H4 (cell line): ENCODE measurements around the gene NFATC4. TPM values are rescaled to one million over a fixed set of nuclear protein-coding genes. Genes with fewer than 3 reads are reported as not detected.

Experiments
- DNase-seq: peaks from one replicate; pipeline ENCODE4 v3.0.0-alpha.2; 2015; ENCODE audit warnings: low spot score
- total RNA-seq: library from RNA; depleted of rRNA; stranded (reverse); fragments of >200 nt; shearing (Covaris generic); gene quantifications from 2 replicates; pipeline ENCODE4 v1.2.3, GENCODE V29; 2014

Gene NFATC4
- total RNA-seq, 1 experiment from 2014 or later = 9.5 TPM

- no peak for DNase-seq
These were observed 20.6 kb downstream of the NFATC4 start for GRCh38 chr14:24388474-24389179.

DNA sequence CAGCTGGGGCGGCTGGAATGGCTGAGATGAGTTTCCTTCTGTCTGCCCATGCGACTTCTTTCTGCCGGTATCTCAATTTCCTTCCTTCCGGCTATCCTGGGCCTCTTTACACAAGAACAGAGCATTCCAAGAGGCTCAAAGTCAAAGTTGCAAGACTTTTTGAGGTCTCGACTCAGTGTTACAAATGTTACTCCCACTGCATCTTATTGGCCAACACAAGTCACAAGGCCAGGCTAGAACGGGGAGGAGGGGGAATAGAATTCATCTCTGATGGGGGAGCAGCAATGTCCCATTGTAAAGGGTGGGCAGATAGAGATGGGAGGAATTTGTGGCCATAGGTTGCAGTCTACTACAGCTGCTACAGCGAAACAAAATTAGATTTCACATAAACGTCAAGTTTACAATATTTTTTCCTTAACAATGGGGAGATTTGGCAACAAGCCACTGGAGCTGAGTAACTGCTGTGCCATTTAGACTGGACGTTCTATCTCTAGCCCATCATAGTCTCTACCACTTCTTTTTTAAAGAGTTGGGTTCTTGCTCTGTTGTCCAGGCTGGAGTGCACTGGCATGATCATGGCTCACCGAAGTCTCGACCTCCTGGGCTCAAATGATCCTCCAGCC lies 21.4 kb downstream of the NFATC4 start:
- DNase-seq = no peak

DNA sequence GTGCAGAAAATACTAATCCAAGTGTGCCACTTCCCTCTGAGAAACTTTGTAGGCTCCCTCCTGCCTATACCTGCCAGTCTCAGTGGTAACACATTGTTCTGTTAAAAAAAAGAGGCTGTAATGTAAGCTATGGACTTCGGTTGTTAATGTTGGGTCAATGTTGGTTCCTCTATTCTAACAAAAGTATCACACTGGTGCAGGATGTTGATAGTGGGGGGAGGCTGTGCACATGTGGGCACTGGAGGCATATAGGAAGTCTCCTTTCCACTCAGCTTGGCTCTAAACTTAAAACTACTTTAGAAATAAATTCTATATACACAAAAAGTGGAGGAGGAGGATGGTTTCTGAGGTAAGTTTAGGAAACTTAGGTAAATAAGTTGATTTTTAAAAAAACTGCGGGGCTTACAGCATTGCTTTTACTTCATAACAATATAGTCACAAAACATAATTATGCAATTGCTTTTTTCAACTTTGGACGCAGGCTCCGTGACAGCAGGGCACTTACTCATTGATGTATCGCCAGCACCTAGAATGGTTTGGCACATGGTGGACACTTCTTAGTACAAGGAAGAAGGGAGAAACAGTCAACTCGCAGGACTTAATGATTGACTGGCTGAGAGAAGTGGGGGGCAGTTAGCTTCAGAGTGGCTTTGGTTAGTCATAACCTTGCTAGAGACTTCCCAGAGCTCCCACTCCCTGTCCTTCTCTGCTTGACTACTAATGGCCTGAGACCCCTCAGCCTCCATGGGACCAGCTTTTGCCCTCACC lies 22.9 kb downstream of the NFATC4 start:
- no peak for DNase-seq

- DNase-seq = no peak
These were observed 24.5 kb downstream of the NFATC4 start for GRCh38 chr14:24392325-24393091.

GRCh38 chr14:24394275-24394674 lies 26.3 kb downstream of the NFATC4 start:
- no peak for DNase-seq

GRCh38 chr14:24395609-24396582 lies 27.9 kb downstream of the NFATC4 start:
- DNase-seq = no peak

GRCh38 chr14:24397639-24398292 lies 29.8 kb downstream of the NFATC4 start:
- DNase-seq = no peak

DNA sequence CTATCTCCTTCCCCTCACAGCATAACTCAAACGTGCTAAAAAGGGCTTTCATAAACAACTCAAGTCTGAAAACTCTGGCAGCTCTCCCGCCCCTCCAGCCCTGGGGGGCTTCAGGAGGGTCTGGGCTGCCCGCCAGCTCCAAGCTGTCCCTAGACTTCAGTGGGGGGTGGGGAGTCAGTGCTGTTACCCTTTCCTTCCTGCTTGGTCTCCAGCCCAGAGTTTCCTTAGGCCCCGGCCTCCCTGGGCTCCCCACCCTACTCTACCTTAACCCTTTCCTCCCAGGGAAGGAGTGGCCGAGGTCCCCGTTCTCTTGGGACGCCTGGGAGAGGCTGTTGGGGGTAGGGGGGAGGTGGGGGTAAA lies 30.3 kb downstream of the NFATC4 start:
- DNase-seq = no peak

- DNase-seq = no peak
These were observed 30.9 kb downstream of the NFATC4 start, which contains the start of gene NYNRIN for GRCh38 chr14:24398653-24399446. TSS of gene NYNRIN (plus strand) at chr14:24399003. CDS start at chr14:24399247, 244 bp downstream.

DNA sequence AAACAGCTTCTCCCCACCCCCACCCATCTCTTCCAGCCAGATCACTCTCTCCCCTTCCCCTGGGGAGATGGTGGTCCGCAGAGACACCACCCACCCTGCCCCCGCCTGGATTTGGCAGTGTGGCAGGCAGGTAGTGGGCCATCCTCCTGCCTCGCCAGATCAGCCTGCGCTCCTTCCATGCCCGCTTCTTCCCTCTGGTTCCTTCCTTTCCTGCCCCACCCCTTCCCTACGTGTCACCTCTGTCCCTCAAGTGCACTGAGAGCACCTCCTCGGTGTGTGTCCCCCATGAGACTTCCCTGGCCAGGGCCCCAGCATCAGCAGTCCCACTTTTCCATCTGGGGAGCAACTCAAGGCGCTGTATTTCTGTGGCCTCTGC lies 31.5 kb downstream of the NFATC4 start:
- DNase-seq = no peak

DNA sequence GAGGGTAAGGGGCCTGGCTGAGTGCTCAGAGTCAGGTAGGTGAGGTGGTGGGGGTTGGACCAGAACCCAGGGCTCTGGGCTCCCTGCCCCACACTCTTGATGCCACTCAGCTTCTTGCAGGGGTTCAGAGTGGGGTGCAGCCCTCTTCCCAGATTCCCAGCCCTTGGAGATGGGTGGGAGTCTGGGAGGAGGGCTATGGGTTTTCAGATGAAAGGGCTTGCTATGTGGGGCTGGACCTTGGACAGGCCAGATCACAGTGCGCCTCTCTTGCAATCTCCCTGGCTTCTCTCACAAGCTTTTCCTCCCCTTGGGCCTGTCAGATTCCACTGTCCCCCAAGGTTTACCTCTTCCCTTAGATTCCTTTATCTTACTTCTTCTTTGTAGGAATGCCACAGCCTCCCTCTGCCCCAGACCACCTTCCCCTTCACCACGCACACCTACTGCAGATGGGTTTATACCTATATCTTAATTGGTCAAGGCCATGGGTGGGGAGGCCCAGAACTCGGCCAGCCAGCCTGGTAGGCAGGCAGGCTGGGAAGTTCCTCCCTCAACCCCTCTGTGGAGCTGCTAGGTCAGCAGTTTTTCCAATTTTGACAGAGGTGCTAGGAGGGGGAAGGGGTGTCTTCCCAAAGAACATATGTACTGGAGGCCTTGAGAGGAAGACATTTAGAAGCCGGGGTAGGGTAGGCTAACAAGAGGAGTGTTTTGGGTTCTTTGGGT lies 32.2 kb downstream of the NFATC4 start:
- DNase-seq = no peak

GRCh38 chr14:24401810-24402702 lies 34.1 kb downstream of the NFATC4 start:
- DNase-seq = no peak

DNA sequence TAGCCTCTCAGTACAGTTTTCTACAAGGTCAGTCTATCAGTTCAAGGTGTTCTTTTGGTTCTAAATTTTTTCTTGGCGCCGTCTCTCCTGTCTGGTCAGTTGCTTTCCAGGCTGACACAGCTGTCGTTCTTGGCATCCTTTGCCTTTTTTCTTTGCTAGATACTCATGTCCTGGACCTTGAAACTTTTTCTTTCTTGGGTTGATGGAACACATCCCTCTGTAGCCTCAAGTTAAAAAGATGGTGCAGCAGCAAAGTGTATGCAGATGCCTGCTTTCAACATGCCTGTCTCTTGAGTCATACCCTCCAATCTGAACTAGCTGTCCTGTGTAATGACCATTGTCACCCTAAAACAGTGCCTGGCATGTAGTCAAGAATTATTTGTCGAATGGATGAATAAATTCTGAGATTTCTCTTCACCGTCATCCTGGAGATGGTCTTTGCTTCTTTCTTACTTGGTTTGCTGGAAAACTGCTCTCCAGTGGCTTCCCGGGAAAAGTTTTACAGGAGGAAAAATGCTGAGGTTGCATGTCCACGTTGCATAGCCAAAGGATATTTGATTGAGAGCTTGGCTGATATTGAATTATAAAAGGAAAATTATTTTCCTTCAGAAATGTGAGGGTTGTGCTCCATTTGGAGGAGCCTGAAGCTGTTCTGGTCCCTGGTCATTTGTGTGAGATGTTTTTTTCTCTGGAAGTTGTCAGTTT lies 35.5 kb downstream of the NFATC4 start:
- DNase-seq = no peak

GRCh38 chr14:24404814-24405213 lies 36.8 kb downstream of the NFATC4 start:
- DNase-seq = no peak

DNA sequence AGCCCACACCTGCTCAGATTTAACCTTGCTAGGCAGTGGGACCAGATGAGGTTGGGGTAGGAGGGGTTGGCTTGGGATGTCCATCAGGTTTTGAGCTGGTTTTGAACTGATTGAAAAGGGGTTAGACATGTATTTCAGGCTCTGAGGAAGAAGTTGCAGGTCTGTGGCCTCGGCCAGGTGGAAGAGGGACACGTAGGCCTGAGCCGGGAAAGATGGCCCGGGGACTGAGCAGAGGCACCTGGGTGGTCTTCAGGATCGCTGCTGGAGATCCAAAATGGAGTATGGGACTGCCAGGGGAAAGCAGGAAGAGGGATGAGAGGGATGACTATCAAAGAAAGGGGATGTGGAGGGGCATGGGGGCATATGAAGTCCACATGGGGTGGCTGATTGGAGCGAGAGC lies 38.4 kb downstream of the NFATC4 start:
- DNase-seq = no peak

- DNase-seq = no peak
These were observed 39.8 kb downstream of the NFATC4 start for GRCh38 chr14:24407608-24408325.

GRCh38 chr14:24408764-24409163 lies 40.8 kb downstream of the NFATC4 start:
- DNase-seq = no peak
